ENCODE results near the gene ARL2.

Gene ARL2

GRCh38 chr11:65056999-65057398 lies 43.0 kb downstream of the ARL2 start:
- H3K27me3 ChIP-seq (ENCODE audit: control insufficient read depth, insufficient read depth, low read length): peaks cover 3% of the 10 kb centered on the region
- no peaks in the 10 kb centered on the region for H3K4me1 ChIP-seq (ENCODE audit: control insufficient read depth, insufficient read depth, low read length)
- H3K36me3 ChIP-seq (ENCODE audit: control insufficient read depth, insufficient read depth, low read length): no peaks in the 10 kb centered on the region
- no peak overlapping the region for H3K4me3 ChIP-seq (ENCODE audit: low read length)
- H3K9ac ChIP-seq (ENCODE audit: low read length): no peak overlapping the region
- H3K9me3 ChIP-seq (ENCODE audit: control insufficient read depth, low read length): no peaks in the 10 kb centered on the region

GRCh38 chr11:65057526-65057925 lies 43.6 kb downstream of the ARL2 start:
- no peak overlapping the region for H3K9ac ChIP-seq (ENCODE audit: low read length)
- H3K36me3 ChIP-seq (ENCODE audit: control insufficient read depth, insufficient read depth, low read length): no peaks in the 10 kb centered on the region
- H3K4me1 ChIP-seq (ENCODE audit: control insufficient read depth, insufficient read depth, low read length): no peaks in the 10 kb centered on the region
- H3K27me3 ChIP-seq (ENCODE audit: control insufficient read depth, insufficient read depth, low read length): peaks cover 3% of the 10 kb centered on the region
- no peaks in the 10 kb centered on the region for H3K9me3 ChIP-seq (ENCODE audit: control insufficient read depth, low read length)
- no peak overlapping the region for H3K4me3 ChIP-seq (ENCODE audit: low read length)

GRCh38 chr11:65058012-65058411 lies 44.1 kb downstream of the ARL2 start:
- Histone ChIP-seq H3K4me3 (ENCODE audit: low read length) (no peak overlapping the region), H3K9me3 (ENCODE audit: control insufficient read depth, low read length) (no peaks in the 10 kb centered on the region), H3K27me3 (ENCODE audit: control insufficient read depth, insufficient read depth, low read length) (peaks cover 3% of the 10 kb centered on the region), H3K36me3 (ENCODE audit: control insufficient read depth, insufficient read depth, low read length) (no peaks in the 10 kb centered on the region), H3K4me1 (ENCODE audit: control insufficient read depth, insufficient read depth, low read length) (no peaks in the 10 kb centered on the region), H3K9ac (ENCODE audit: low read length) (no peak overlapping the region)

- Histone ChIP-seq H3K4me3 (ENCODE audit: low read length) (no peak within 1 kb of the TSS), H3K27me3 (ENCODE audit: control insufficient read depth, insufficient read depth, low read length) (peaks cover 3% of the 10 kb centered on the region), H3K9ac (ENCODE audit: low read length) (no peak within 1 kb of the TSS), H3K4me1 (ENCODE audit: control insufficient read depth, insufficient read depth, low read length) (no peaks in the 10 kb centered on the region), H3K36me3 (ENCODE audit: control insufficient read depth, insufficient read depth, low read length) (no peaks in the 10 kb centered on the region), H3K9me3 (ENCODE audit: control insufficient read depth, low read length) (no peaks in the 10 kb centered on the region)
These were observed 44.6 kb downstream of the ARL2 start, which contains the start of gene NAALADL1 for GRCh38 chr11:65058419-65059054. TSS of gene NAALADL1 (minus strand) at chr11:65058553. CDS start at chr11:65058521, 32 bp downstream.

GRCh38 chr11:65059523-65059922 lies 45.6 kb downstream of the ARL2 start:
- H3K36me3 ChIP-seq (ENCODE audit: control insufficient read depth, insufficient read depth, low read length): no peaks in the 10 kb centered on the region
- H3K4me3 ChIP-seq (ENCODE audit: low read length): no peak overlapping the region
- no peak overlapping the region for H3K9ac ChIP-seq (ENCODE audit: low read length)
- no peaks in the 10 kb centered on the region for H3K4me1 ChIP-seq (ENCODE audit: control insufficient read depth, insufficient read depth, low read length)
- H3K27me3 ChIP-seq (ENCODE audit: control insufficient read depth, insufficient read depth, low read length): peaks cover 3% of the 10 kb centered on the region
- no peaks in the 10 kb centered on the region for H3K9me3 ChIP-seq (ENCODE audit: control insufficient read depth, low read length)

- H3K4me1 ChIP-seq (ENCODE audit: control insufficient read depth, insufficient read depth, low read length): no peaks in the 10 kb centered on the region
- H3K27me3 ChIP-seq (ENCODE audit: control insufficient read depth, insufficient read depth, low read length): peaks cover 3% of the 10 kb centered on the region
- H3K9ac ChIP-seq (ENCODE audit: low read length): no peak overlapping the region
- H3K4me3 ChIP-seq (ENCODE audit: low read length): no peak overlapping the region
- H3K9me3 ChIP-seq (ENCODE audit: control insufficient read depth, low read length): no peaks in the 10 kb centered on the region
- no peaks in the 10 kb centered on the region for H3K36me3 ChIP-seq (ENCODE audit: control insufficient read depth, insufficient read depth, low read length)
These were observed 46.2 kb downstream of the ARL2 start for GRCh38 chr11:65059959-65060824.

GRCh38 chr11:65060913-65061408 lies 47.0 kb downstream of the ARL2 start:
- no peaks in the 10 kb centered on the region for H3K9me3 ChIP-seq (ENCODE audit: control insufficient read depth, low read length)

GRCh38 chr11:65063532-65063931 lies 49.6 kb downstream of the ARL2 start:
- no peak overlapping the region for H3K4me3 ChIP-seq (ENCODE audit: low read length)
- H3K36me3 ChIP-seq (ENCODE audit: control insufficient read depth, insufficient read depth, low read length): no peaks in the 10 kb centered on the region
- no peaks in the 10 kb centered on the region for H3K4me1 ChIP-seq (ENCODE audit: control insufficient read depth, insufficient read depth, low read length)
- no peaks in the 10 kb centered on the region for H3K9me3 ChIP-seq (ENCODE audit: control insufficient read depth, low read length)
- peaks cover under 1% of the 10 kb centered on the region for H3K27me3 ChIP-seq (ENCODE audit: control insufficient read depth, insufficient read depth, low read length)
- H3K9ac ChIP-seq (ENCODE audit: low read length): no peak overlapping the region

More at GRCh38 chr11:65060913-65061408, 47.0 kb downstream of the ARL2 start:
- Histone ChIP-seq H3K36me3 (ENCODE audit: control insufficient read depth, insufficient read depth, low read length) (no peaks in the 10 kb centered on the region), H3K9ac (ENCODE audit: low read length) (no peak overlapping the region), H3K27me3 (ENCODE audit: control insufficient read depth, insufficient read depth, low read length) (peaks cover 3% of the 10 kb centered on the region), H3K4me3 (ENCODE audit: low read length) (no peak overlapping the region), H3K4me1 (ENCODE audit: control insufficient read depth, insufficient read depth, low read length) (no peaks in the 10 kb centered on the region)

GRCh38 chr11:65064847-65065240 lies 50.9 kb downstream of the ARL2 start:
- Histone ChIP-seq H3K36me3 (ENCODE audit: control insufficient read depth, insufficient read depth, low read length) (no peaks in the 10 kb centered on the region), H3K4me3 (ENCODE audit: low read length) (no peak overlapping the region), H3K9me3 (ENCODE audit: control insufficient read depth, low read length) (no peaks in the 10 kb centered on the region), H3K9ac (ENCODE audit: low read length) (no peak overlapping the region), H3K27me3 (ENCODE audit: control insufficient read depth, insufficient read depth, low read length) (no peaks in the 10 kb centered on the region), H3K4me1 (ENCODE audit: control insufficient read depth, insufficient read depth, low read length) (no peaks in the 10 kb centered on the region)

- Histone ChIP-seq H3K36me3 (ENCODE audit: control insufficient read depth, insufficient read depth, low read length) (no peaks in the 10 kb centered on the region), H3K4me1 (ENCODE audit: control insufficient read depth, insufficient read depth, low read length) (no peaks in the 10 kb centered on the region), H3K9me3 (ENCODE audit: control insufficient read depth, low read length) (no peaks in the 10 kb centered on the region), H3K27me3 (ENCODE audit: control insufficient read depth, insufficient read depth, low read length) (no peaks in the 10 kb centered on the region), H3K4me3 (ENCODE audit: low read length) (no peak overlapping the region), H3K9ac (ENCODE audit: low read length) (no peak overlapping the region)
These were observed 51.9 kb downstream of the ARL2 start for GRCh38 chr11:65065851-65066250.

GRCh38 chr11:65066315-65066714 lies 52.4 kb downstream of the ARL2 start:
- Histone ChIP-seq H3K9ac (ENCODE audit: low read length) (no peak overlapping the region), H3K4me1 (ENCODE audit: control insufficient read depth, insufficient read depth, low read length) (no peaks in the 10 kb centered on the region), H3K9me3 (ENCODE audit: control insufficient read depth, low read length) (no peaks in the 10 kb centered on the region), H3K27me3 (ENCODE audit: control insufficient read depth, insufficient read depth, low read length) (no peaks in the 10 kb centered on the region), H3K4me3 (ENCODE audit: low read length) (no peak overlapping the region), H3K36me3 (ENCODE audit: control insufficient read depth, insufficient read depth, low read length) (no peaks in the 10 kb centered on the region)

GRCh38 chr11:65066805-65067291 lies 52.9 kb downstream of the ARL2 start:
- Histone ChIP-seq H3K4me3 (ENCODE audit: low read length) (no peak overlapping the region), H3K9ac (ENCODE audit: low read length) (no peak overlapping the region), H3K4me1 (ENCODE audit: control insufficient read depth, insufficient read depth, low read length) (no peaks in the 10 kb centered on the region), H3K27me3 (ENCODE audit: control insufficient read depth, insufficient read depth, low read length) (no peaks in the 10 kb centered on the region), H3K9me3 (ENCODE audit: control insufficient read depth, low read length) (no peaks in the 10 kb centered on the region), H3K36me3 (ENCODE audit: control insufficient read depth, insufficient read depth, low read length) (no peaks in the 10 kb centered on the region)

Measured in mucosa of stomach (tissue), 1 donor.